ENCODE measurements around the gene RNF213. TPM values are rescaled to one million over a fixed set of nuclear protein-coding genes. Genes with fewer than 3 reads are reported as not detected.

RNF213 gene
- total RNA-seq, 3 donors from 2014 or later = 96.0 to 111 (median 101) TPM

- peak overlapping the region in 1 of 2 donors; percentile 38 for H3K27ac ChIP-seq
- no peaks in the 10 kb centered on the region for H3K27me3 ChIP-seq
- no peak overlapping the region for H3K4me3 ChIP-seq
- H3K4me1 ChIP-seq = no peaks in the 10 kb centered on the region
- H3K9me3 ChIP-seq = no peaks in the 10 kb centered on the region
- TF ChIP-seq, protein P1, sequence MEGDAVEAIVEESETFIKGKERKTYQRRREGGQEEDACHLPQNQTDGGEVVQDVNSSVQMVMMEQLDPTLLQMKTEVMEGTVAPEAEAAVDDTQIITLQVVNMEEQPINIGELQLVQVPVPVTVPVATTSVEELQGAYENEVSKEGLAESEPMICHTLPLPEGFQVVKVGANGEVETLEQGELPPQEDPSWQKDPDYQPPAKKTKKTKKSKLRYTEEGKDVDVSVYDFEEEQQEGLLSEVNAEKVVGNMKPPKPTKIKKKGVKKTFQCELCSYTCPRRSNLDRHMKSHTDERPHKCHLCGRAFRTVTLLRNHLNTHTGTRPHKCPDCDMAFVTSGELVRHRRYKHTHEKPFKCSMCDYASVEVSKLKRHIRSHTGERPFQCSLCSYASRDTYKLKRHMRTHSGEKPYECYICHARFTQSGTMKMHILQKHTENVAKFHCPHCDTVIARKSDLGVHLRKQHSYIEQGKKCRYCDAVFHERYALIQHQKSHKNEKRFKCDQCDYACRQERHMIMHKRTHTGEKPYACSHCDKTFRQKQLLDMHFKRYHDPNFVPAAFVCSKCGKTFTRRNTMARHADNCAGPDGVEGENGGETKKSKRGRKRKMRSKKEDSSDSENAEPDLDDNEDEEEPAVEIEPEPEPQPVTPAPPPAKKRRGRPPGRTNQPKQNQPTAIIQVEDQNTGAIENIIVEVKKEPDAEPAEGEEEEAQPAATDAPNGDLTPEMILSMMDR (IDR thresholded peaks at IDR 0.05) = no peak
- H3K36me3 ChIP-seq = peaks cover 8% of the 10 kb centered on the region
- intact Hi-C loops (cut with DNase I; ENCODE audit: low total_unique reads) = no loop called here
- peak in 1 of 2 donors; percentile 40 for DNase-seq (ENCODE audit: low spot score in 2 of 2)
Observed at GRCh38 chr17:80365001-80365965, 104.6 kb downstream of the RNF213 start.

DNA sequence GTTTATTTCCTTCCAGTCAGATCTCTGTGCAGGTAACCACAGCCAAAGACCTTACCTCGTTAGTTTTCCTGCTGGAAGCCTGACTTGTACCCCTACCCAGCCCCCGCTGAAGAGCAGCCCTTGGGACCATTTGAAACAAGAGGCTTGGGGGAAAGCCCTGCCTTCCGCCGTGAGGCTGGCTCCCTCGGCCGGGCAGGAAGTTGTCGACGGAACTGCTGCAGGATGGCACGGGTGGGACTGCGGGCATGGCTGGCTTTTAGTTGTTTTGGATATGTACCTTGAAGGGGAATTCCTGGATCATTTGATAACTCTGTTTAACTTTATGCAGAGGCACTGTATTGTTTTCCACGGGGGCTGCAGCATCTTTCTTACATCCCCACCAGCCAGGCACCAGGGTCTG, 105.3 kb downstream of the RNF213 start:
- no peaks in the 10 kb centered on the region for H3K27me3 ChIP-seq
- H3K4me3 ChIP-seq = no peak overlapping the region
- intact Hi-C loops (cut with DNase I; ENCODE audit: low total_unique reads) = no loop called here
- no peaks in the 10 kb centered on the region for H3K4me1 ChIP-seq
- no peaks in the 10 kb centered on the region for H3K9me3 ChIP-seq
- peaks cover under 1% of the 10 kb centered on the region for H3K36me3 ChIP-seq
- H3K27ac ChIP-seq = no peak overlapping the region
- peak in 1 of 2 donors; percentile 20 for DNase-seq (ENCODE audit: low spot score in 2 of 2)
- TF ChIP-seq POLR2AphosphoS5 (IDR thresholded peaks at IDR 0.05) (no peak), POLR2A (IDR thresholded peaks at IDR 0.05) (no peak)
- TF ChIP-seq, protein P1 (IDR thresholded peaks at IDR 0.05) = no peak

GRCh38 chr17:80367503-80367902, 106.9 kb downstream of the RNF213 start:
- no peaks in the 10 kb centered on the region for H3K9me3 ChIP-seq
- intact Hi-C loops (cut with DNase I; ENCODE audit: low total_unique reads) = no loop called here
- no peaks in the 10 kb centered on the region for H3K4me1 ChIP-seq
- H3K27ac ChIP-seq = no peak overlapping the region
- H3K36me3 ChIP-seq = peaks cover 5% of the 10 kb centered on the region
- DNase-seq (ENCODE audit: low spot score in 2 of 2) = no peak
- no peaks in the 10 kb centered on the region for H3K27me3 ChIP-seq
- TF ChIP-seq POLR2AphosphoS5 (IDR thresholded peaks at IDR 0.05) = no peak
- TF ChIP-seq, protein P1 (IDR thresholded peaks at IDR 0.05) = no peak
- TF ChIP-seq POLR2A (IDR thresholded peaks at IDR 0.05) = no peak
- H3K4me3 ChIP-seq = no peak overlapping the region

GRCh38 chr17:80371196-80371595, 110.5 kb downstream of the RNF213 start:
- Histone ChIP-seq H3K27ac (no peak overlapping the region), H3K4me1 (no peaks in the 10 kb centered on the region), H3K4me3 (no peak overlapping the region), H3K36me3 (peaks cover 14% of the 10 kb centered on the region), H3K9me3 (no peaks in the 10 kb centered on the region), H3K27me3 (no peaks in the 10 kb centered on the region)
- TF ChIP-seq POLR2AphosphoS5 (IDR thresholded peaks at IDR 0.05) (no peak), POLR2A (IDR thresholded peaks at IDR 0.05) (no peak)
- TF ChIP-seq, protein P1 (IDR thresholded peaks at IDR 0.05) = no peak
- intact Hi-C loops (cut with DNase I; ENCODE audit: low total_unique reads) = no loop called here
- no peak for DNase-seq (ENCODE audit: low spot score in 2 of 2)

DNA sequence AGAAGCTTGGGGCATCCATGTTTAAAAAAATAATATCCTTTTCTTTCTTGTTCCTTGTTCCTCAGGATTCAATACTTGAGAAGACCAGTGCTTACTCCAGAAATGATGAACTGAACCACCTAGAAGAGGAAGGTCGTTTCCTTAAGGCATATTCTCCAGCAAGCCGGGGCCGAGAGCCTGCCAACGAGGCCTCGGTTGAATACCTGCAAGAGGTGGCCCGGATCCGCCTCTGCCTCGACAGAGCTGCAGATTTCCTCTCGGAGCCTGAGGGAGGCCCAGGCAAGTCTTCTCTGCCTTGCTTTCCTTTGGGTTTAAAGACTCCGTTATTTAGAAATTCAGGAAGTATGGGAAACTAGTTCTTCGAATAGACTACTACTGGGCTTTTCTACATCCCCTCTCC, 111.8 kb downstream of the RNF213 start:
- intact Hi-C loops (cut with DNase I; ENCODE audit: low total_unique reads) = no loop called here
- no peaks in the 10 kb centered on the region for H3K4me1 ChIP-seq
- H3K9me3 ChIP-seq = no peaks in the 10 kb centered on the region
- TF ChIP-seq POLR2A (IDR thresholded peaks at IDR 0.05) (no peak), POLR2AphosphoS5 (IDR thresholded peaks at IDR 0.05) (no peak)
- TF ChIP-seq, protein P1 (IDR thresholded peaks at IDR 0.05) = no peak
- peak in 1 of 2 donors; percentile 15 for DNase-seq (ENCODE audit: low spot score in 2 of 2)
- no peak overlapping the region for H3K4me3 ChIP-seq
- no peaks in the 10 kb centered on the region for H3K27me3 ChIP-seq
- H3K36me3 ChIP-seq = peaks cover 23% of the 10 kb centered on the region
- H3K27ac ChIP-seq = no peak overlapping the region
